Activated CD8-positive, alpha-beta T cell treated with anti-CD3 and anti-CD28 coated beads for 36 hours (primary cell): ENCODE data around the gene SMIM35. TPM values are rescaled to one million over a fixed set of nuclear protein-coding genes. Genes with fewer than 3 reads are reported as not detected.
A peak's percentile ranks its signal among the peaks of the same experiment; 100 is the strongest.

Source experiments
- ATAC-seq: fragments of 200-7000 bp; cut with Tn5 transposase; one replicate; pipeline ENCODE4 v1.10.0; 2021; ENCODE audit warnings: mild to moderate bottlenecking, moderate library complexity
- CTCF ChIA-PET: fragments of 350-600 bp; sonication (Branson Sonifier 250); formaldehyde crosslinking; loops from one replicate; lab custom pipeline; 2021; ENCODE audit warnings: antibody characterized with exemption; lab: Charles Lee
- POLR2A ChIA-PET: fragments of 350-600 bp; sonication (Branson Sonifier 250); formaldehyde crosslinking; loops from one replicate; lab custom pipeline; 2021; ENCODE audit warnings: antibody characterized with exemption; lab: Charles Lee
- DNase-seq: peaks from one replicate; pipeline ENCODE4 v3.0.0-alpha.2; 2020
- H3K27ac Mint-ChIP-seq: one replicate; pipeline ENCODE4 v1.8.0; 2021; ENCODE audit warnings: mild to moderate bottlenecking, mixed read lengths
- H3K27me3 Mint-ChIP-seq: one replicate; pipeline ENCODE4 v1.8.0; 2021; ENCODE audit warnings: mixed read lengths
- H3K36me3 Mint-ChIP-seq: one replicate; pipeline ENCODE4 v1.8.0; 2021; ENCODE audit warnings: low read depth, mixed read lengths
- H3K4me1 Mint-ChIP-seq: one replicate; pipeline ENCODE4 v1.8.0; 2021; ENCODE audit warnings: low read depth, mixed read lengths
- H3K4me3 Mint-ChIP-seq: one replicate; pipeline ENCODE4 v1.8.0; 2021; ENCODE audit warnings: mild to moderate bottlenecking, moderate library complexity, mixed read lengths
- H3K9me3 Mint-ChIP-seq: one replicate; pipeline ENCODE4 v1.8.0; 2021; ENCODE audit warnings: mixed read lengths
- CTCF ChIP-seq: fragments of 200-600 bp; IDR thresholded peaks from one replicate; pipeline ENCODE4 v1.8.0; 2022; ENCODE audit warnings: antibody characterized with exemption, mild to moderate bottlenecking
- intact Hi-C: fragments of 100-400 bp; cut with micrococcal nuclease; formaldehyde crosslinking; loops from one replicate; pipeline ENCODE4 v1.10.0; 2022
- total RNA-seq, 2 experiments: library from RNA; stranded (reverse); gene quantifications; one replicate each; pipeline ENCODE4 v1.2.3, GENCODE V29; 2021

The SMIM35 gene
- total RNA-seq, 2 experiments from 2014 or later, result 0.27 to 0.32 TPM

- ChIA-PET CTCF (interaction anchor here (1.1 to 4.7 kb wide), 2 partner anchors 14 to 91 kb away, joined by 3 to 44 read pairs; no protein-coding TSS in a partner anchor), POLR2A (interaction anchor here (1.1 kb wide), 1 partner anchor 21 kb away, joined by 3 read pairs; no protein-coding TSS in a partner anchor)
- TF ChIP-seq CTCF, result no peak
- intact Hi-C loops, result no loop called here
- Mint-ChIP-seq H3K27me3 (no peaks in the 10 kb centered on the region), H3K36me3 (peaks cover 17% of the 10 kb centered on the region), H3K9me3 (peaks cover 8% of the 10 kb centered on the region), H3K4me1 (peaks cover 31% of the 10 kb centered on the region), H3K27ac (no peak overlapping the region), H3K4me3 (no peak overlapping the region)
- DNase-seq, result no peak
- no peak for ATAC-seq
These were observed 123.9 kb downstream of the SMIM35 start for GRCh38 chr11:117962826-117963225.

DNA sequence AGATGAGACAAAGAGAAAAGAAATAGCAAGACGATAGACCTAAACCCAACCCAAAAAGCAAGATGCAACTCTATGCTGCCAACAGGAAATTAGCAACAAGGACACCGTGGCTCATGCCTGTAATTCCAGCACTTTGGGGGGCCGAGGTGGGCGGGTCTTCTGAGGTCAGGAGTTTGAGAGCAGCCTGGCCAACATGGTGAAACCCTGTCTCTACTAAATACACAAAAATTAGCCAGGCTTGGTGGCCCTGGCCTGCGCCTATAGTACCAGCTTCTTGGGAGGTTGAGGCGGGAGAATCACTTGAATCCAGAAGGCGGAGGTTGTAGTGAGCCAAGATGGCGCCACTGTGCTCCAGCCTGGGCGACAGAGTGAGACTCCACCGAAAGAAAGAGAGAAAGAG lies 124.9 kb downstream of the SMIM35 start:
- Mint-ChIP-seq H3K9me3 (peaks cover 14% of the 10 kb centered on the region), H3K36me3 (peaks cover 24% of the 10 kb centered on the region), H3K27me3 (no peaks in the 10 kb centered on the region), H3K4me1 (peaks cover 35% of the 10 kb centered on the region), H3K27ac (no peak overlapping the region), H3K4me3 (no peak overlapping the region)
- CTCF ChIA-PET, result interaction anchor here (0.8 to 4.7 kb wide), 4 partner anchors 13 to 92 kb away, joined by 3 to 44 read pairs (median 5); no protein-coding TSS in a partner anchor
- ATAC-seq (no peak), DNase-seq (no peak)
- intact Hi-C loops, result no loop called here
- POLR2A ChIA-PET, result interaction anchor here (1.1 to 2.3 kb wide), 2 partner anchors 11 to 20 kb away, joined by 3 to 7 read pairs; no protein-coding TSS in a partner anchor
- TF ChIP-seq CTCF, result no peak

DNA sequence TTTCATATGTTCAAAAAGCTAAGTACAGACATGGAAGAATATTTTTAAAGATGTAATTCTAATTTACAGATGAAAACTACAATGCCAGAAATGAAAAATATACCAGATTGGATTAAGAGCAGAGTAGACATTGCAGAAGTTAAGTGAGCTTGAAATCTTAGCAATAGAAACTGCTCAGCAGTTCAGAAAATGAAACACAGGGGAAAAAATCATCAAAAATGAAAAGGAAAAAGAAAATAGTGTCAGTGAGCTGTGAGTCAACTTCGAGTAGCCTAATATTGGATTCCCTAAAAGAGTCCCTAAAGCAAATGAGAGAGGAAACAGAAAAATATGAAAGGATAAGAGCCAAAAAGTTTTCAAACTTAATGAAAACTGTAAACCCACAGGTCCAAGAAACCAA lies 126.4 kb downstream of the SMIM35 start:
- no peaks in the 10 kb centered on the region for H3K27me3 Mint-ChIP-seq
- no peak for DNase-seq
- peak; percentile 39 for ATAC-seq
- ChIA-PET CTCF (interaction anchor here (0.8 to 4.7 kb wide), 12 partner anchors 10 to 153 kb away, joined by 3 to 44 read pairs (median 4); no protein-coding TSS in a partner anchor), POLR2A (interaction anchor here (0.6 to 2.3 kb wide), 11 partner anchors 9 to 65 kb away, joined by 3 to 9 read pairs (median 4); no protein-coding TSS in a partner anchor)
- peaks cover 31% of the 10 kb centered on the region for H3K36me3 Mint-ChIP-seq
- peak overlapping the region; percentile 1 for H3K4me3 Mint-ChIP-seq
- peak overlapping the region; percentile 88 for H3K27ac Mint-ChIP-seq
- TF ChIP-seq CTCF, result no peak
- peaks cover 14% of the 10 kb centered on the region for H3K9me3 Mint-ChIP-seq
- peaks cover 45% of the 10 kb centered on the region for H3K4me1 Mint-ChIP-seq
- intact Hi-C loops, result no loop called here

GRCh38 chr11:117959438-117960149 lies 127.2 kb downstream of the SMIM35 start:
- CTCF ChIA-PET, result interaction anchor here (0.8 to 4.7 kb wide), 8 partner anchors 10 to 142 kb away, joined by 3 to 44 read pairs (median 5); no protein-coding TSS in a partner anchor
- peaks cover 14% of the 10 kb centered on the region for H3K9me3 Mint-ChIP-seq
- ATAC-seq, result peak; percentile 27
- peaks cover 49% of the 10 kb centered on the region for H3K4me1 Mint-ChIP-seq
- POLR2A ChIA-PET, result interaction anchor here (0.6 to 2.3 kb wide), 9 partner anchors 8 to 66 kb away, joined by 3 to 9 read pairs (median 4); no protein-coding TSS in a partner anchor
- peaks cover 31% of the 10 kb centered on the region for H3K36me3 Mint-ChIP-seq
- peak overlapping the region; percentile 88 for H3K27ac Mint-ChIP-seq
- no peak for TF ChIP-seq CTCF
- H3K4me3 Mint-ChIP-seq, result peak overlapping the region; percentile 20
- no peaks in the 10 kb centered on the region for H3K27me3 Mint-ChIP-seq
- intact Hi-C loops, result no loop called here
- DNase-seq, result no peak

- no peak for TF ChIP-seq CTCF
- DNase-seq, result no peak
- no peak for ATAC-seq
- Mint-ChIP-seq H3K27me3 (no peaks in the 10 kb centered on the region), H3K27ac (peak overlapping the region; percentile 22), H3K4me3 (no peak overlapping the region), H3K36me3 (peaks cover 31% of the 10 kb centered on the region), H3K4me1 (peaks cover 54% of the 10 kb centered on the region), H3K9me3 (peaks cover 14% of the 10 kb centered on the region)
- CTCF ChIA-PET, result no interaction called here
- intact Hi-C loops, result no loop called here
- POLR2A ChIA-PET, result no interaction called here
These were observed 127.8 kb downstream of the SMIM35 start for GRCh38 chr11:117958949-117959348.
